Gastroesophageal sphincter (tissue), 4 donors: ENCODE results near the gene RGS17. TPM values are rescaled to one million over a fixed set of nuclear protein-coding genes. Genes with fewer than 3 reads are reported as not detected.

Experiments
- ATAC-seq: fragments of 150-250 bp; one replicate; pipeline ENCODE4 v1.9.1; 2016; ENCODE audit warnings: mild to moderate bottlenecking, moderate library complexity
- H3K27ac ChIP-seq, 4 donors: fragments of 200-600 bp; sonication (generic) in 3 of 4; 1 replicate in 3 of 4; 2 replicates in 1 of 4; pipeline ENCODE4 v1.5.1; 2016 to 2019
- H3K27me3 ChIP-seq: fragments of 200-600 bp; sonication (generic); one replicate; pipeline ENCODE4 v1.5.1; 2019
- H3K36me3 ChIP-seq, 2 donors: fragments of 200-600 bp; sonication (generic); one replicate each; pipeline ENCODE4 v1.5.1; 2019; ENCODE audit warnings: control low read depth in 1 of 2
- H3K4me1 ChIP-seq, 3 donors: fragments of 200-600 bp; sonication (generic); 1 replicate in 2 of 3; 2 replicates in 1 of 3; pipeline ENCODE4 v1.5.1; 2016 to 2019; ENCODE audit warnings: control low read depth in 2 of 3
- H3K4me3 ChIP-seq, 2 donors: fragments of 200-600 bp; sonication (generic); one replicate each; pipeline ENCODE4 v1.5.1; 2019; ENCODE audit warnings: mild to moderate bottlenecking in 1 of 2, moderate library complexity in 1 of 2
- H3K9me3 ChIP-seq, 3 donors: fragments of 200-600 bp; sonication (generic); one replicate each; pipeline ENCODE4 v1.5.1; 2017 to 2019; ENCODE audit warnings: control low read depth in 2 of 3
- CTCF ChIP-seq, 4 experiments: fragments of 200-600 bp in 2 of 4; fragments of 450-650 bp in 2 of 4; sonication (generic) in 1 of 4; IDR thresholded peaks; one replicate each; pipeline ENCODE4 v1.5.1; 2017 to 2019; ENCODE audit warnings: antibody characterized with exemption in 4 of 4, mild to moderate bottlenecking in 2 of 4, moderate library complexity in 2 of 4
- EP300 ChIP-seq: sonication (generic); formaldehyde crosslinking; IDR thresholded peaks from one replicate; pipeline ENCODE4 v1.6.1; 2017; ENCODE audit warnings: antibody characterized with exemption, mild to moderate bottlenecking
- POLR2A ChIP-seq, 2 donors: fragments of 450-650 bp; IDR thresholded peaks; one replicate each; pipeline ENCODE4 v1.6.1; 2017; ENCODE audit warnings: antibody characterized with exemption in 2 of 2, mild to moderate bottlenecking in 2 of 2, moderate library complexity in 1 of 2
- POLR2AphosphoS5 ChIP-seq: sonication (generic); formaldehyde crosslinking; IDR thresholded peaks from one replicate; pipeline ENCODE4 v1.6.1; 2017; ENCODE audit warnings: antibody characterized with exemption
- WGBS, 2 donors: methylation state at CpG; one replicate each; pipeline ENCODE4 v1.1.5; 2018; ENCODE audit warnings: low coverage in 1 of 2; 5-methylcytosine and 5-hydroxymethylcytosine counted together
- total RNA-seq, 4 donors: library from RNA; depleted of rRNA; stranded (reverse); fragments of >200 nt; gene quantifications; one replicate each; pipeline ENCODE4 v1.1.0, GENCODE V29; 2016

Gene RGS17
- total RNA-seq = under 1 TPM in 2 of 4 donors, not detected in 2; 0.19 to 0.27 TPM

GRCh38 chr6:153131037-153131981, at the start of gene RGS17:
Gene RGS17, minus strand, starts transcription at chr6:153131282. Its CDS starts 87,264 bp downstream, at chr6:153044018.
- 19% methylated on average over 5 of the region's 89 CpGs; no CpG with 5 or more reads in 1 of the 2 donors for WGBS, 2 donors
- Histone ChIP-seq H3K36me3 (no peaks in the 10 kb centered on the region), H3K4me1 (peaks cover 0 to 25% (median 12%) of the 10 kb centered on the region in 3 donors), H3K27ac (peak within 1 kb of the TSS in 3 of 4 donors; percentile 67 to 81 (median 78)), H3K9me3 (no peaks in the 10 kb centered on the region), H3K4me3 (peak within 1 kb of the TSS; percentile 45 to 67), H3K27me3 (peaks cover 37% of the 10 kb centered on the region)
- peak; percentile 84 for ATAC-seq
- no peak for TF ChIP-seq CTCF (IDR thresholded peaks at IDR 0.05)
- no peak for TF ChIP-seq POLR2AphosphoS5
- TF ChIP-seq POLR2A (IDR thresholded peaks at IDR 0.05) = no peak
- no peak for TF ChIP-seq EP300

DNA sequence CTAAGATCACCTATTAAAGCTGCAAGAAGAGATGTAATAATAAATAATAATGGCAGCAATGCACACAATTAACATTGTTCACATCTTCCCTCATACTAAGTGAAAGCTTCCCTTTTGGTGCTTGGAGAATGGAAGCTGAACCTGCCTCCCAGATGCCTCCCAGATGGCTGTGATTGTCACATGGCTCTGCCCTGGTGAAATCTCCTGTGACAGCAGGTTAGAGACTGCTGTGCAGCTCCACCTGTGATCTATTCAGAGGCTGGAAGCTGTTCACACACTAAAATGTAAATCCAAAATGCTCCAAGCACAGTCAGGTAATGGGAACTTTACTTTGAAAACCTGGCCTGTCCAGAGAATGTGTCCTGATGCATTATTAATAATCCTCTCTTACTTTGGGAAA, 41.7 kb upstream of the RGS17 start:
- H3K4me1 ChIP-seq = no peaks in the 10 kb centered on the region
- no peaks in the 10 kb centered on the region for H3K9me3 ChIP-seq
- no peak for ATAC-seq
- H3K4me3 ChIP-seq = no peak overlapping the region
- H3K36me3 ChIP-seq = no peaks in the 10 kb centered on the region
- TF ChIP-seq CTCF (IDR thresholded peaks at IDR 0.05) (no peak), POLR2A (IDR thresholded peaks at IDR 0.05) (no peak)
- H3K27ac ChIP-seq = no peak overlapping the region
- no peaks in the 10 kb centered on the region for H3K27me3 ChIP-seq

DNA sequence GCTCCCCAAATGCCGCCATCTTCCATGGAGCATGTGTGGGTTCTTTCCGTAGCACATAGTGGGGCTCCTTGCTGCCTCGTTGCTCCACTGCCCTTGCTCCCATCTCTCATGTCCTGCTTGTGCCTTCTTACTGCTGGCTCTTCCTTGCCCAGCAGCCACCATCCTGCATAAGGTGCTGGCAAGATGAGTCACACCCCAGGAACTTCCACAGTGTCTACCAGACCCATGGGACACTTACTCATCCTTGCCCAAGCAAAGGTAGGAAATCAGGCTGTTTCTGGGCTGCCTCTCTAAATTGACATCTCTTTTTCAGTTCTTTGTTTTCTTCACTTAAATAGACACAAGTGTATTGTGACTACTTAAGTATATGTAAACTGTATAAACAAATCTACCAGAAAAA, 39.4 kb upstream of the RGS17 start:
- H3K9me3 ChIP-seq = no peaks in the 10 kb centered on the region
- ATAC-seq = no peak
- H3K4me3 ChIP-seq = no peak overlapping the region
- WGBS, 2 donors = 78% methylated on average over 3 of the region's 3 CpGs; no CpG with 5 or more reads in 1 of the 2 donors
- H3K27me3 ChIP-seq = no peaks in the 10 kb centered on the region
- H3K27ac ChIP-seq = no peak overlapping the region
- TF ChIP-seq POLR2AphosphoS5 = no peak
- TF ChIP-seq CTCF (IDR thresholded peaks at IDR 0.05) = no peak
- TF ChIP-seq POLR2A (IDR thresholded peaks at IDR 0.05) = no peak
- no peak for TF ChIP-seq EP300
- H3K36me3 ChIP-seq = no peaks in the 10 kb centered on the region
- no peaks in the 10 kb centered on the region for H3K4me1 ChIP-seq

DNA sequence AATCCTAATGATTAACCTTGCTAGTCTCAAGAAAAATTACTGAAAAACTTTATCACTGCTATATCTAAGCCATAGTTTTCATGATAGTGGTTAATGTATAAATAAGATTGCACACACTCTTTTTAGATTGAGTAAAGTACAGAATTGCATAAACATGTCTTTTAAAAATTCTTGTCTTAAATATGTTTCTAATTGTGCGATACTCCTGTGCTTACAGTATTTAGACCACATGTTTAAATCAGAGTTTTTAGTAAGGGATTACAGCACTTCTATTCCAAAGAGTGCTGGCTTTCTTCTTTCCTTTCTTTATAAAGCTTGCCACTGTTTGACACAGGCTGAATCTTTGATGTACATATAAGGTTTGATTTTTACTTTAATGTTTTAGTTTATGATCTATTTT, 36.8 kb upstream of the RGS17 start:
- no peak for ATAC-seq
- no peak overlapping the region for H3K27ac ChIP-seq
- no peaks in the 10 kb centered on the region for H3K27me3 ChIP-seq
- H3K36me3 ChIP-seq = no peaks in the 10 kb centered on the region
- 22 to 48% methylated on average over 1 of the region's 1 CpG for WGBS, 2 donors
- H3K4me3 ChIP-seq = no peak overlapping the region
- H3K9me3 ChIP-seq = no peaks in the 10 kb centered on the region
- TF ChIP-seq EP300 (no peak), POLR2A (IDR thresholded peaks at IDR 0.05) (no peak), CTCF (IDR thresholded peaks at IDR 0.05) (no peak), POLR2AphosphoS5 (no peak)
- no peaks in the 10 kb centered on the region for H3K4me1 ChIP-seq
